Gastroesophageal sphincter (tissue), 4 donors: ENCODE data around the gene FHIT. TPM values are rescaled to one million over a fixed set of nuclear protein-coding genes. Genes with fewer than 3 reads are reported as not detected.

Experiments used
- ATAC-seq: fragments of 150-250 bp; one replicate; pipeline ENCODE4 v1.9.1; 2016; ENCODE audit warnings: mild to moderate bottlenecking, moderate library complexity
- H3K27ac ChIP-seq, 4 donors: fragments of 200-600 bp; sonication (generic) in 3 of 4; 1 replicate in 3 of 4; 2 replicates in 1 of 4; pipeline ENCODE4 v1.5.1; 2016 to 2019
- H3K27me3 ChIP-seq: fragments of 200-600 bp; sonication (generic); one replicate; pipeline ENCODE4 v1.5.1; 2019
- H3K36me3 ChIP-seq, 2 donors: fragments of 200-600 bp; sonication (generic); one replicate each; pipeline ENCODE4 v1.5.1; 2019; ENCODE audit warnings: control low read depth in 1 of 2
- H3K4me1 ChIP-seq, 3 donors: fragments of 200-600 bp; sonication (generic); 1 replicate in 2 of 3; 2 replicates in 1 of 3; pipeline ENCODE4 v1.5.1; 2016 to 2019; ENCODE audit warnings: control low read depth in 2 of 3
- H3K4me3 ChIP-seq, 2 donors: fragments of 200-600 bp; sonication (generic); one replicate each; pipeline ENCODE4 v1.5.1; 2019; ENCODE audit warnings: mild to moderate bottlenecking in 1 of 2, moderate library complexity in 1 of 2
- H3K9me3 ChIP-seq, 3 donors: fragments of 200-600 bp; sonication (generic); one replicate each; pipeline ENCODE4 v1.5.1; 2017 to 2019; ENCODE audit warnings: control low read depth in 2 of 3
- EP300 ChIP-seq: sonication (generic); formaldehyde crosslinking; IDR thresholded peaks from one replicate; pipeline ENCODE4 v1.6.1; 2017; ENCODE audit warnings: antibody characterized with exemption, mild to moderate bottlenecking
- POLR2A ChIP-seq, 2 donors: fragments of 450-650 bp; IDR thresholded peaks; one replicate each; pipeline ENCODE4 v1.6.1; 2017; ENCODE audit warnings: antibody characterized with exemption in 2 of 2, mild to moderate bottlenecking in 2 of 2, moderate library complexity in 1 of 2
- POLR2AphosphoS5 ChIP-seq: sonication (generic); formaldehyde crosslinking; IDR thresholded peaks from one replicate; pipeline ENCODE4 v1.6.1; 2017; ENCODE audit warnings: antibody characterized with exemption
- WGBS, 2 donors: methylation state at CpG; one replicate each; pipeline ENCODE4 v1.1.5; 2018; ENCODE audit warnings: low coverage in 1 of 2; 5-methylcytosine and 5-hydroxymethylcytosine counted together
- total RNA-seq, 4 donors: library from RNA; depleted of rRNA; stranded (reverse); fragments of >200 nt; gene quantifications; one replicate each; pipeline ENCODE4 v1.1.0, GENCODE V29; 2016
- TF ChIP-seq, protein P1 (sequence below), 4 experiments: fragments of 200-600 bp in 2 of 4; fragments of 450-650 bp in 2 of 4; sonication (generic) in 1 of 4; IDR thresholded peaks; one replicate each; pipeline ENCODE4 v1.5.1; 2017 to 2019; ENCODE audit warnings: antibody characterized with exemption in 4 of 4, mild to moderate bottlenecking in 2 of 4, moderate library complexity in 2 of 4

FHIT gene
- total RNA-seq, 4 donors from 2014 or later: 1.4 to 7.3 (median 3.9) TPM

GRCh38 chr3:60788185-60788584 lies 463.1 kb downstream of the FHIT start:
- WGBS, 2 donors: 88 to 96% methylated on average over 3 of the region's 3 CpGs
- no peak for ATAC-seq
- TF ChIP-seq, protein P1, sequence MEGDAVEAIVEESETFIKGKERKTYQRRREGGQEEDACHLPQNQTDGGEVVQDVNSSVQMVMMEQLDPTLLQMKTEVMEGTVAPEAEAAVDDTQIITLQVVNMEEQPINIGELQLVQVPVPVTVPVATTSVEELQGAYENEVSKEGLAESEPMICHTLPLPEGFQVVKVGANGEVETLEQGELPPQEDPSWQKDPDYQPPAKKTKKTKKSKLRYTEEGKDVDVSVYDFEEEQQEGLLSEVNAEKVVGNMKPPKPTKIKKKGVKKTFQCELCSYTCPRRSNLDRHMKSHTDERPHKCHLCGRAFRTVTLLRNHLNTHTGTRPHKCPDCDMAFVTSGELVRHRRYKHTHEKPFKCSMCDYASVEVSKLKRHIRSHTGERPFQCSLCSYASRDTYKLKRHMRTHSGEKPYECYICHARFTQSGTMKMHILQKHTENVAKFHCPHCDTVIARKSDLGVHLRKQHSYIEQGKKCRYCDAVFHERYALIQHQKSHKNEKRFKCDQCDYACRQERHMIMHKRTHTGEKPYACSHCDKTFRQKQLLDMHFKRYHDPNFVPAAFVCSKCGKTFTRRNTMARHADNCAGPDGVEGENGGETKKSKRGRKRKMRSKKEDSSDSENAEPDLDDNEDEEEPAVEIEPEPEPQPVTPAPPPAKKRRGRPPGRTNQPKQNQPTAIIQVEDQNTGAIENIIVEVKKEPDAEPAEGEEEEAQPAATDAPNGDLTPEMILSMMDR (IDR thresholded peaks at IDR 0.05): no peak
- TF ChIP-seq POLR2A (IDR thresholded peaks at IDR 0.05) (no peak), EP300 (no peak), POLR2AphosphoS5 (no peak)

GRCh38 chr3:60781935-60782334 lies 469.3 kb downstream of the FHIT start:
- no peak overlapping the region for H3K27ac ChIP-seq
- no peak overlapping the region for H3K4me3 ChIP-seq
- no peak for TF ChIP-seq POLR2A (IDR thresholded peaks at IDR 0.05)
- TF ChIP-seq POLR2AphosphoS5: no peak
- TF ChIP-seq EP300: no peak
- TF ChIP-seq, protein P1 (IDR thresholded peaks at IDR 0.05): no peak
- H3K4me1 ChIP-seq: no peaks in the 10 kb centered on the region
- no peaks in the 10 kb centered on the region for H3K36me3 ChIP-seq
- ATAC-seq: no peak
- H3K9me3 ChIP-seq: peaks cover 0 to 8% (median 0%) of the 10 kb centered on the region in 3 donors
- WGBS, 2 donors: 89 to 91% methylated on average over 1 of the region's 1 CpG
- no peaks in the 10 kb centered on the region for H3K27me3 ChIP-seq

More at GRCh38 chr3:60788185-60788584, 463.1 kb downstream of the FHIT start:
- H3K27ac ChIP-seq: no peak overlapping the region
- H3K4me3 ChIP-seq: no peak overlapping the region
- H3K9me3 ChIP-seq: no peaks in the 10 kb centered on the region
- H3K27me3 ChIP-seq: no peaks in the 10 kb centered on the region
- no peaks in the 10 kb centered on the region for H3K36me3 ChIP-seq
- no peaks in the 10 kb centered on the region for H3K4me1 ChIP-seq

GRCh38 chr3:60779637-60780036 lies 471.6 kb downstream of the FHIT start:
- no peaks in the 10 kb centered on the region for H3K27me3 ChIP-seq
- no peak for TF ChIP-seq POLR2AphosphoS5
- no peak for TF ChIP-seq EP300
- TF ChIP-seq, protein P1 (IDR thresholded peaks at IDR 0.05): no peak
- TF ChIP-seq POLR2A (IDR thresholded peaks at IDR 0.05): no peak
- H3K27ac ChIP-seq: no peak overlapping the region
- H3K36me3 ChIP-seq: no peaks in the 10 kb centered on the region
- H3K4me3 ChIP-seq: no peak overlapping the region
- peaks cover 0 to 8% (median 0%) of the 10 kb centered on the region in 3 donors for H3K9me3 ChIP-seq
- WGBS, 2 donors: 70% methylated on average over 3 of the region's 7 CpGs; no CpG with 5 or more reads in 1 of the 2 donors
- no peaks in the 10 kb centered on the region for H3K4me1 ChIP-seq
- no peak for ATAC-seq

DNA sequence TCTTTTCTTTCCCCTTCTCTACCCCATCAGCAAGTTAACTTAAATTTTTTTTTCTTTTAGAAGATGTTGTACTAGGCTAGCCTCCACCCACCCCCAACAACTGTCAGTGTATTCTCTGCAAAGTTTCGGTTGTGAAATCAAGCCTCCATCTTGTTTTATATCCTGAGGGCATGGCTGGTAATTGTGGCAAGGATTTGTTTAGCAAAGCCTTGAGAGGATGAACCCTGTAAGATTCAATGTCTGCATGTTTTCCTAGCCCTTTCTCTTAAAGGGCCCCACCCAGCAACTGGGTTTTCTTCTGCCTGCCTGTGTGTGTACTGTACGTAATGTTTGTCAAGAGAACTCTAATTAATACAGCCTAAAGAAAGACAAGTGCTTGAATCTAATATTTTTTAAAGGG lies 475.3 kb downstream of the FHIT start:
- H3K4me1 ChIP-seq: no peaks in the 10 kb centered on the region
- no peak overlapping the region for H3K4me3 ChIP-seq
- H3K36me3 ChIP-seq: no peaks in the 10 kb centered on the region
- WGBS, 2 donors: 86 to 95% methylated on average over 2 of the region's 2 CpGs
- H3K9me3 ChIP-seq: peaks cover 0 to 5% (median 0%) of the 10 kb centered on the region in 3 donors
- TF ChIP-seq, protein P1 (IDR thresholded peaks at IDR 0.05): no peak
- no peak for TF ChIP-seq POLR2A (IDR thresholded peaks at IDR 0.05)
- no peak for TF ChIP-seq EP300
- no peak for TF ChIP-seq POLR2AphosphoS5
- no peak overlapping the region for H3K27ac ChIP-seq
- ATAC-seq: no peak
- no peaks in the 10 kb centered on the region for H3K27me3 ChIP-seq

DNA sequence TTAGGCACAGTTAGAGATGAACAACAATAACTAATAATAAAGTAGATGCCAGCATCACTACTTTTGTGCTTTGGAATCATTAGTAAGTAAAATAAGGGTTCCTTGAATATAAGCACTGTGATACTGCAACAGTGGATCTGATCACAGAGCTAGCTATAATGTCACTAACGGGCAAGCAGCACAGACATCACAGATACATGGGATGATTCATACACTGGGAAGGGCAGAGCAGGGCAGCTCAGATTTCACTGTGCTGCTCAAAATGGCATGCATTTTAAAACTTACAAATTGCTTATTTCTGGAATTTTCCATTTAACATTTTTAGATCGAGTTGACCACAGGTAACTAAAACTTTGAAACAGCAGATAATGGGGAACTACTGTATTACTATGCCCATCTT lies 476.6 kb downstream of the FHIT start:
- WGBS, 2 donors: 94 to 97% methylated on average over 2 of the region's 2 CpGs
- no peak overlapping the region for H3K4me3 ChIP-seq
- ATAC-seq: no peak
- no peak overlapping the region for H3K27ac ChIP-seq
- no peaks in the 10 kb centered on the region for H3K27me3 ChIP-seq
- no peaks in the 10 kb centered on the region for H3K36me3 ChIP-seq
- TF ChIP-seq POLR2A (IDR thresholded peaks at IDR 0.05): no peak
- TF ChIP-seq, protein P1 (IDR thresholded peaks at IDR 0.05): no peak
- TF ChIP-seq EP300: no peak
- TF ChIP-seq POLR2AphosphoS5: no peak
- H3K4me1 ChIP-seq: no peaks in the 10 kb centered on the region
- no peaks in the 10 kb centered on the region for H3K9me3 ChIP-seq
